ENCODE results near the gene CD74.
"Not testable (repeated sequence)": the region's sequence is repeated elsewhere in the genome, so short reads cannot be mapped to it uniquely, and the experiment has no call there.

The CD74 gene

DNA sequence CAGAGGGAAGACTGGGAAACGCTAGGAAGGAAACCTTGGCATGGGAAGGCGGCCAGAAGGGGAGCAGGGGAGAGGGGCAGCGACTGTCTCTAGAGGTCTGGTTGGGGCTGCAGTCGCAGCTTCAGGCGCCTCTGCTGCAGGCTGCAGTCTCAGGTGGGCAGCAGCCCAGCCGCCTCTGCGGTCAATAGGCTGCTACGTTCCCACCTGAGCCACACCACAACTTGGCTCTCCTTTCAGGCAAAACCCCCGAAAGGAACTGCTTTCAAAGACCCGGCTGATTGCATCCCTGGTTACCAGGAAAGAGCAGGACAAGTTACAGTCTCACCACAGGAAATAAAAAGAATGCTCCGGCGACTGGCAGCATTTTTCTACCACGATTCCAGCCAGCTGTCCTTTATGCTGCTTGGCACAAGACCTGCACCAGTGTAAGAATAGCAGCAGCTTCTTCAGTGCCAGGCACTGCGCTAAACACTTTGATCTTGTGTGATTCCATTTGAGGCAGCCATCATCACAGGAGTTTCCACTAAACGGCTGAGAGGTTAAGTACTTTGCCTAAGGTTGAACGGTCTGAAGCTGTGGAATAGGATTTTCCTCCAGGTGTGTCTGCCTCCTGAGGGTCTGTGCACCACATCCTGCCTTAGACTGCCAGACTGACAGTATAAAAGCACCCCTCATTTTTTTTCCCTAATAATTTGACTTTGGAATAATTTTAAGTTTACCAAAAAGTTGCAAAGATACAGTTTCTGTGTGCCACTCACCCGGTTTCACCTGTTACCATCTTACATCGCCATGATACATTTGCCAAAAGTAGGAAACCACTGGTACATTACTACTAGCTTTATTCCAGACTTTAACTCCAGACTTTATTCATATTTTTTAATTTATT, 29.3 kb upstream of the CD74 start:
- DNase-seq (ENCODE audit: low read depth, low spot score) = no peak

DNA sequence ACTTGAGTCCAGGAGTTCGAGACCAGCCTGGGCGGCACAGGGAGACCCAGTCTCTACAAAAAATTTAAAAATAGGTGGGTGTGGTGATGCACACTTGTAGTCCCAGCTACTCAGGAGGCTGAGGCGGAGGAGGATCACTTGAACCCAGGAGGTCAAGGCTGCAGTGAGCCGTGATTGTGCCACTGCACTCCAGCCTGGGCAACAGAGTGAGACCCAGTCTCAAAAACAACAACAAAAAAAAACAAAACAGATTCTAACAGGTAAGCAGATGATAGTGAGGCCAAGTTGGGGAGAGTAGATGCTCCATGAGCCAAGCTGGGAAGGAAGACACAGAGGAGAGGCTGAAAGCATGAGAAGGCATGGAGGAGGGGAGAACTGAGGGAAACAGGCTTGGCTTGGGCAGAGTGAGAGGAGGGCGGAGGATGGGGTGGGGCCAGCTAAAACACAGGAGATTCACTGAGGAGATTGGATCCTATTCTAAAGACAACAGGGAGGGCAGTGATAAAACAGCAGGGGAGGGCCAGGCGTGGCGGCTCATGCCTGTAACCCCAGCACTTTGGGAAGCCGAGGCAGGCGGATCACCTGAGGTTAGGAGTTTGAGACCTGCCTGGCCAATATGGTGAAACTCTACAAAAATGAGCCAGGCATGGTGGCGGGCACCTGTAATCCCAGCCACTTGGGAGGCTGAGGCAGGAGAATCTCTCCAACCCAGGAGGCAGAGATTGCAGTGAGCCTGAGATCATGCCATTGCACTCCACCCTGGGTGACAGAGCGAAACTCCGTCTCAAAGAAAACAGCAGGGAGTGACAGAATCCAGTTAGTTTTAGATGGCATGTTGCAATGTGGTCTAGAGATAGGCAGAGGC, 28.5 kb upstream of the CD74 start:
- DNase-seq (ENCODE audit: low read depth, low spot score) = no peak

DNA sequence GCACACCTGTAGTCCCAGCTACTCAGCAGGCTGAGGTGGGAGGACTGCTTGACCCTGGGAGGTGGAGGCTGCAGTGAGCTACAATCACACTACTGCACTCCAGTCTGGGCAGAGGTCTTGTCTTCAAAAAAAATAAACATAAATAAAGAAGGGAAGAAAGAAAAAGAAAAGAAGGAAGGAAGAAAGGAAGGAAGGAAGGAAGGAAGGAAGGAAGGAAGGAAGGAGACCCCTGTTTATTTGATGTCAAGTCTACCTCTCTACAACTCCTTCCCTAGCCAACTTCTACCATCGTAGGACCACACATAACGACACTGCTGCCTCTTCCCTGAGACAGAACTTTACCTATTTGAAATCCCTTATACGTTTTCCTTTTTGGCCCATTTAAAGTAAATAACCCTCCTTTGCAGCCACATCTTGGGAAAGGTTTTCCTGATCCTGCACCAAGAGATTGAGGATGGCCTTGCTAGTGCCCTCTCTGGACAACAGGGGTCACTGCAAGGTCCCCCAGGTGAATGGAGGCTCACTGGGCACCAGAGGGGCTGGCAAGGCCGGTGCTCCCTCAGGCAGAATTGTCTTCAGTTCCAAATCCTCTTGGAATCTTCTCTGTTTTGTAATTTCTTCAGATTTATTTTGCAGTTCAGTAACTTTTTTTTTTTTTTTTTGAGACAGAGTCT, 26.3 kb upstream of the CD74 start:
- DNase-seq (ENCODE audit: low read depth, low spot score) = no peak

DNA sequence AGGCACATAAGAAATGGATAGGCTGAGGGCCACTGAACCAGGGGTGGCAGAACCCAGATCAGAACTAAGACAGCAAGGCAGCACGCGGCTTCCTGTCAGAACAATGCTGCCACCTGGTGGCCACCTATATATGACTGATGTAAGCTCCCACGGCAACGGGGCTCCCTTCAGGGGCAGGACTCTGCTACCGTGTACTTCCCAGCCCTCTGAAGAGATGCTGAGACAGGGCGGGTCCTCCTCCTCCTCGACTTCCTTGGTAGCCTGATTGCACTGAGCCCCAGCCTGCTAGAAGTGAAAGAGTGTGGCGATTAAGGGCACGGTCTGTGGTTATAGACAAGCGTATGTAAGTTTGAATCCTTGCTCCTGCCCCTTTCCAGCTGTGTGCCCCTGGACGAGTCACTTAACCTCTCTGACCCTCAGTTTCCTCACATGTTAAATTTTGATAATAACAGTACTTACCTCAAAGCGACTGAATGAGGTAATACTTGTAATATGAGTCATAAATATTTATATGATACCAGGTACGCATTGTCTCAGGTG, 23.5 kb upstream of the CD74 start:
- peak; percentile 85 for DNase-seq (ENCODE audit: low read depth, low spot score)

GRCh38 chr5:150434464-150434863, 21.8 kb upstream of the CD74 start:
- no peak for DNase-seq (ENCODE audit: low read depth, low spot score)

DNA sequence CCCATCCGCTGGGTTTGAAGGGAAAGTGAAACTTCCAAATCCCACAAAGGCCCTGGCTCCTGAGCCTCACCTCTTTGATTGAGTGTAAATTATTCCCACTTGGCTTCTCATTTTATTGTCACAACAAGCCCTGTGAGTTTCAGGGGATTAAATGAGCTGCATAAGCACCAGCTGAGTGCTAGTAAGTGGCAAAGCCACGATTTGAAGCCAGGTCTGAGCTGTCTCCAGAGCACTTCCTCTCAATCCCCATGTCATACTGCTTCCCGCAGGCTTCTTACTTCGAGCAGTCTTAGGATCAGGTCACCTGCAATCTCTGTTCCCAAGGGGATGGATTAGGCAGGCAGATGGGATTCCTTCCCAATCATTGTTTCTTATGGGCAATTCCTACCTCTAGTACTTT, 18.9 kb upstream of the CD74 start:
- no peak for DNase-seq (ENCODE audit: low read depth, low spot score)

DNA sequence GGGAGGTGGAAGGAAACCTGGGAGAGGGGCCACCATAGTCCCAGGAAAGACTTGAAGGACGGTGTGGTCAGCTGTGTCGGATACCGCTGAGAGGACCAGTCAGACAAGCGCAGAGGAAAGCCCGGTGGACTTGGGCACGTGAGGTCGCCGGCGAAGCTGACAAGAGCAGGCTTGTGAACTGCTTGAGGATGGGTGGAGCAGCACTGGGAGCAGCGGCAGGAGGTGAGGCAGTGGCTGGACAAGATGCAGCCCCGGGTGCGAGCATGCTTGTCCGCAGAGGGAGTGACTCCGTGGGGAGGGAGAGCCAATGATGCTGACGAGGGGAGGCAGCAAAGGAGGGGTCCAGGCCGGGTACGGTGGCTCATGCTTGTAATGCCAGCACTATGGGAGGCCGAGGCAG, 18.3 kb upstream of the CD74 start:
- no peak for DNase-seq (ENCODE audit: low read depth, low spot score)

- DNase-seq (ENCODE audit: low read depth, low spot score) = no peak
Observed at GRCh38 chr5:150429410-150429873, 16.7 kb upstream of the CD74 start.

- no peak for DNase-seq (ENCODE audit: low read depth, low spot score)
Observed at GRCh38 chr5:150428978-150429377, 16.3 kb upstream of the CD74 start.

GRCh38 chr5:150428106-150428876, 15.6 kb upstream of the CD74 start:
- DNase-seq (ENCODE audit: low read depth, low spot score) = no peak

DNA sequence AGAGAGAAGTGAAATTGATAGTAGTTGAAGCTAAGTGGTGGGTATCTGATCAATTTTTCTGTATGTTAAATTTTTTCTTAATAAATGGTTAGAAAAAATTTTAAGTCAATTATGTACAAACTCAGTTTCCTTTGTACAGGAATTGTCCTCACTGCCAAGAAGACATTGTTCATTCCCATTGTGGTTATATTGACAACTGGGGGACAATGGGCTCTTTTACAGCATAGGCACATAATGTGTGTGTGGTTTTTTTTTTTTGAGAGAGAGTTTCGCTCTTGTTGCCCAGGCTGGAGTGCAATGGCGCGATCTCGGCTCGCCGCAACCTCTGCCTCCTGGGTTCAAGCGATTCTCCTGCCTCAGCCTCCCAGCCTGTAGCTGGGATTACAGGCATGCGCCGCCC, 13.5 kb upstream of the CD74 start:
- DNase-seq (ENCODE audit: low read depth, low spot score) = not testable (repeated sequence)

GRCh38 chr5:150422758-150423157, 10.0 kb upstream of the CD74 start:
- no peak for DNase-seq (ENCODE audit: low read depth, low spot score)

DNA sequence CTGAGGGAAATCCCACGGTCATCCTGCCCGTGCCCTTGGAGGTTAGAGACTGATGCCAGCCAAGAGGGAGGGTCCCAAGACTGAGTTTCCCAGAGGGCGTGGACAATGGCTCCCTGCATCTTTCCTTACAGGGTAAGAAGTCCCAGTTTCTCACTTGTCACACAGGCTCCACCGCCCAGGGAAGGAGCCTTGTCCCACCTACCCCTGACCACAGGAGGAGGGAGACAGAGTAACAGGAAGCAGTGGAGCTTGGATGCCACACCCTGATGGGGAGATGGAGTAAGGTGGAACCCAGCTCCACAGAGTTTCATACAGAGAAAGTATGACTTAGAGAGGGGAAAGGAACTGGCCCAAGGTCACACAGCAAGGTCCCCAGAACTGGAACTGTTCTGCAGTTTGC, 9.4 kb upstream of the CD74 start:
- no peak for DNase-seq (ENCODE audit: low read depth, low spot score)

DNA sequence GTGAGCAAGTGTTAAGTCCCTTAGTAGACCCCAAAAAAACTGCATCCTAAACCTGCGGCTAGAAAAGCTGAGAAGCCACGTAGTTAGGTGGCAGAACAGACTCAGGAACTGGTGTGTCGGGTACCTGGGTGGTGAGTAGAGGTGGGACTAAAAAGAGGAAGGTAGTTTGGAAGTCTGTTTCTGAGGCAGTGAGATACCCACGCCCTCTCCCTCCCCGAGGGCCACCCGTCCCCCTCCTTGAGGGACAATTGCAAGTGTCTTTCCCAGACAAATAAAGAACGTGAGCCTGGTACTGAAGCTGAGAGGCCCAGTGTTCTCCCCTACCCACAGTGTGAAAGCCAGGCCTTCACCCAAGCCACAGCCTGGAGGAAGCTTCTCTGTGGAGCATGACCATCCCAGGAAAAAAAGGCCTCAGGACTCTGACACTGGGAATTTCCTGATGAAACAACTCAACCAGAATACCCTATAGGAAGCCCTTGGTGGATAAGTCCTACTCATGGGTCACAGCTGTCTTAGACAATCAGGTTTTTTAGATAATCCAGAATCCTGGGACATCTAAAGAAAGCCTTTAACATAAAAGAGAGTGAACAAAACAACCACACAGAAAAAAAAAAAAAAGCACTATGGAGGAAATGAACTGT, 7.0 kb upstream of the CD74 start:
- no peak for DNase-seq (ENCODE audit: low read depth, low spot score)

GRCh38 chr5:150413902-150414790, 1.4 kb upstream of the CD74 start:
- not testable (repeated sequence) for DNase-seq (ENCODE audit: low read depth, low spot score)

GRCh38 chr5:150413176-150413901, 629 bp upstream of the CD74 start:
- no peak for DNase-seq (ENCODE audit: low read depth, low spot score)

GRCh38 chr5:150411245-150411979, 1.3 kb downstream of the CD74 start:
- DNase-seq (ENCODE audit: low read depth, low spot score) = no peak
